HG03039 (cell line): ENCODE data around the gene DSTYK.

Source experiments
- ATAC-seq: cut with Tn5 transposase; IDR thresholded peaks from one replicate; pipeline ENCODE4 v1.9.1; 2021; ENCODE audit warnings: mild to moderate bottlenecking, moderate library complexity; ENCODE audit not compliant: unreplicated experiment

Gene DSTYK

GRCh38 chr1:205211169-205211838, at the start of gene DSTYK:
Gene DSTYK (minus strand): TSS chr1:205211702. CDS start chr1:205211535, 167 bp downstream.
- peak; percentile 85 for ATAC-seq

- no peak for ATAC-seq
These were observed 48.5 kb upstream of the DSTYK start for GRCh38 chr1:205259998-205260397.

GRCh38 chr1:205259324-205259832, 47.9 kb upstream of the DSTYK start:
- no peak for ATAC-seq

GRCh38 chr1:205258719-205259118, 47.2 kb upstream of the DSTYK start:
- no peak for ATAC-seq

GRCh38 chr1:205258261-205258691, 46.8 kb upstream of the DSTYK start:
- ATAC-seq: no peak

- ATAC-seq: no peak
These were observed 46.2 kb upstream of the DSTYK start for GRCh38 chr1:205257735-205258134.

GRCh38 chr1:205256951-205257625, 45.6 kb upstream of the DSTYK start:
- no peak for ATAC-seq

GRCh38 chr1:205255941-205256780, 44.7 kb upstream of the DSTYK start:
- ATAC-seq: no peak

- ATAC-seq: no peak
These were observed 40.1 kb upstream of the DSTYK start for GRCh38 chr1:205251576-205251975.

GRCh38 chr1:205250699-205251098, 39.2 kb upstream of the DSTYK start:
- no peak for ATAC-seq

- ATAC-seq: no peak
These were observed 38.1 kb upstream of the DSTYK start for GRCh38 chr1:205249651-205250050.

- ATAC-seq: no peak
These were observed 37.5 kb upstream of the DSTYK start for GRCh38 chr1:205248793-205249601.

GRCh38 chr1:205247130-205247921, 35.8 kb upstream of the DSTYK start:
- no peak for ATAC-seq

GRCh38 chr1:205246351-205247119, 35.0 kb upstream of the DSTYK start:
- ATAC-seq: no peak

GRCh38 chr1:205245096-205245495, 33.6 kb upstream of the DSTYK start:
- ATAC-seq: no peak

GRCh38 chr1:205244384-205244783, 32.9 kb upstream of the DSTYK start:
- no peak for ATAC-seq

- ATAC-seq: no peak
These were observed 32.1 kb upstream of the DSTYK start for GRCh38 chr1:205243350-205244191.

- no peak for ATAC-seq
These were observed 30.0 kb upstream of the DSTYK start for GRCh38 chr1:205241366-205242030.
